Activated naive CD4-positive, alpha-beta T cell treated with anti-CD3 and anti-CD28 coated beads, Interleukin-2, amount 10 ng/mL, durations not matched to agents 7 days and 5 days (primary cell): ENCODE data around the gene FAM32A.

Source experiments
- CTCF ChIA-PET: fragments of 350-600 bp; sonication (Branson Sonifier 250); formaldehyde crosslinking; loops from one replicate; lab custom pipeline; 2021; ENCODE audit warnings: antibody characterized with exemption; lab: Charles Lee
- DNase-seq: peaks from one replicate; pipeline ENCODE4 v3.0.0-alpha.2; 2020
- H3K27ac Mint-ChIP-seq: one replicate; pipeline ENCODE4 v1.8.0; 2021; ENCODE audit warnings: mild to moderate bottlenecking, moderate library complexity, mixed read lengths
- H3K27me3 Mint-ChIP-seq: one replicate; pipeline ENCODE4 v1.8.0; 2021; ENCODE audit warnings: mild to moderate bottlenecking, mixed read lengths
- H3K36me3 Mint-ChIP-seq: one replicate; pipeline ENCODE4 v1.8.0; 2021; ENCODE audit warnings: mixed read lengths
- H3K4me1 Mint-ChIP-seq: one replicate; pipeline ENCODE4 v1.8.0; 2021; ENCODE audit warnings: mixed read lengths
- H3K4me3 Mint-ChIP-seq: one replicate; pipeline ENCODE4 v1.8.0; 2021; ENCODE audit warnings: mild to moderate bottlenecking, moderate library complexity, mixed read lengths
- H3K9me3 Mint-ChIP-seq: one replicate; pipeline ENCODE4 v1.8.0; 2021; ENCODE audit warnings: mixed read lengths

Gene FAM32A

GRCh38 chr19:16200038-16201010, 15.1 kb downstream of the FAM32A start:
- peaks cover 51% of the 10 kb centered on the region for H3K4me1 Mint-ChIP-seq
- H3K9me3 Mint-ChIP-seq: no peaks in the 10 kb centered on the region
- peaks cover 46% of the 10 kb centered on the region for H3K36me3 Mint-ChIP-seq
- no peaks in the 10 kb centered on the region for H3K27me3 Mint-ChIP-seq
- CTCF ChIA-PET: interaction anchor here (1.0 to 1.9 kb wide), 3 partner anchors 46 to 217 kb away, joined by 3 to 5 read pairs (median 3); no protein-coding TSS in a partner anchor
- peak overlapping the region; percentile 60 for H3K27ac Mint-ChIP-seq
- H3K4me3 Mint-ChIP-seq: peak overlapping the region; percentile 46
- no peak for DNase-seq

- Mint-ChIP-seq H3K27ac (peak overlapping the region; percentile 60), H3K4me1 (peaks cover 51% of the 10 kb centered on the region), H3K4me3 (no peak overlapping the region), H3K9me3 (no peaks in the 10 kb centered on the region), H3K27me3 (no peaks in the 10 kb centered on the region), H3K36me3 (peaks cover 46% of the 10 kb centered on the region)
- CTCF ChIA-PET: no interaction called here
- no peak for DNase-seq
Observed at GRCh38 chr19:16201011-16201391, 15.8 kb downstream of the FAM32A start.

- CTCF ChIA-PET: no interaction called here
- no peak for DNase-seq
- Mint-ChIP-seq H3K27me3 (no peaks in the 10 kb centered on the region), H3K27ac (peak overlapping the region; percentile 71), H3K9me3 (no peaks in the 10 kb centered on the region), H3K36me3 (peaks cover 50% of the 10 kb centered on the region), H3K4me3 (no peak overlapping the region), H3K4me1 (peaks cover 46% of the 10 kb centered on the region)
Observed at GRCh38 chr19:16202320-16203255, 17.4 kb downstream of the FAM32A start.

DNA sequence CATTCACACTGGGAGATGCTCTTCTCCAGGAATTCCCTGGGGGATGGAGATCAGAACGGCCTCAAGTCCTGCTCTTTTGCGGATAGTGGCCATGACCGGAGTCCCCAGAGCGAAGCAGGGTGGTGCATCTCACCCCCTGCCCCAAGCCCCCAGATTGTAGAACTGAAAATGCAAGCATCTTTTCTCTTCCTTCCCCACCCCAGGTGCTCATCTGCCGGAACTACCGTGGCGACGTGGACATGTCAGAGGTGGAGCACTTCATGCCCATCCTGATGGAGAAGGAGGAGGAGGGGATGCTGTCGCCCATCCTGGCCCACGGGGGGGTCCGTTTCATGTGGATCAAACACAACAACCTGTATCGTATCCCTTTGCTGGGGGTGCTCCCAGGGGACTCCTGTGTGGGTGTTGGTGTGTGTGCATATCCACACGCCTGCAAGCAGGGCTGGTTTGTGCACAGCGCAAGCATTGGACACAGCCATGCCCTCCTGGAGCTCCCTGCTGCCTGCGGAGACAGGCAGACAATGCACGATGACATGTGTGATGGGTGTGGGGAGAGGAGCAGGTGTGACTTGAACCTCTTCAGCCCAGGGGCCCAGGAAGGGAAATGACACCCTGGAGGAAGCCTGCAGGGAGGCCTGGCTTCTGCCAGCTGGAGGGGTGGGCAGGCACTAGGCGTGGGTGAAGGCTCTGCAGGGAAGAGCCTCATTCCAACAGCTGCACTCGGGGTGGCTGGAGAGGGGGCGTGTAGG, 18.2 kb downstream of the FAM32A start:
- no peaks in the 10 kb centered on the region for H3K9me3 Mint-ChIP-seq
- peaks cover 47% of the 10 kb centered on the region for H3K4me1 Mint-ChIP-seq
- no peaks in the 10 kb centered on the region for H3K27me3 Mint-ChIP-seq
- H3K27ac Mint-ChIP-seq: peak overlapping the region; percentile 8
- peaks cover 56% of the 10 kb centered on the region for H3K36me3 Mint-ChIP-seq
- CTCF ChIA-PET: no interaction called here
- no peak overlapping the region for H3K4me3 Mint-ChIP-seq
- no peak for DNase-seq

DNA sequence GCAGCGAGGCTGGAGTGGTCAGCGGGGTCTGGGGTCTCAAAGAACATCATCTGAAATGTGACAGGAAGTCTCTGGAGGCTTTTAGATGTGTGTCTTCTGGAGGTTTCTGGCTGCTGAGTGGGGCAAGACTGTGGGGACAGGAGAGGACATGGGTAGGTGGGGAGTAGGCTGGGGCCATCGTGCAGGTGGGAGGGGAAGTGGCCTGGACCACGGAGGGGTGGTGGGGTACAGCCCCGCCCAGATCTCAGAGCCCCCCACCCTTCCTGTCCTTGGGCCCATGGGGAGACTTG, 18.7 kb downstream of the FAM32A start:
- peaks cover 42% of the 10 kb centered on the region for H3K4me1 Mint-ChIP-seq
- no peak for DNase-seq
- no peaks in the 10 kb centered on the region for H3K9me3 Mint-ChIP-seq
- H3K27me3 Mint-ChIP-seq: no peaks in the 10 kb centered on the region
- CTCF ChIA-PET: no interaction called here
- peak overlapping the region; percentile 8 for H3K27ac Mint-ChIP-seq
- no peak overlapping the region for H3K4me3 Mint-ChIP-seq
- H3K36me3 Mint-ChIP-seq: peaks cover 59% of the 10 kb centered on the region

DNA sequence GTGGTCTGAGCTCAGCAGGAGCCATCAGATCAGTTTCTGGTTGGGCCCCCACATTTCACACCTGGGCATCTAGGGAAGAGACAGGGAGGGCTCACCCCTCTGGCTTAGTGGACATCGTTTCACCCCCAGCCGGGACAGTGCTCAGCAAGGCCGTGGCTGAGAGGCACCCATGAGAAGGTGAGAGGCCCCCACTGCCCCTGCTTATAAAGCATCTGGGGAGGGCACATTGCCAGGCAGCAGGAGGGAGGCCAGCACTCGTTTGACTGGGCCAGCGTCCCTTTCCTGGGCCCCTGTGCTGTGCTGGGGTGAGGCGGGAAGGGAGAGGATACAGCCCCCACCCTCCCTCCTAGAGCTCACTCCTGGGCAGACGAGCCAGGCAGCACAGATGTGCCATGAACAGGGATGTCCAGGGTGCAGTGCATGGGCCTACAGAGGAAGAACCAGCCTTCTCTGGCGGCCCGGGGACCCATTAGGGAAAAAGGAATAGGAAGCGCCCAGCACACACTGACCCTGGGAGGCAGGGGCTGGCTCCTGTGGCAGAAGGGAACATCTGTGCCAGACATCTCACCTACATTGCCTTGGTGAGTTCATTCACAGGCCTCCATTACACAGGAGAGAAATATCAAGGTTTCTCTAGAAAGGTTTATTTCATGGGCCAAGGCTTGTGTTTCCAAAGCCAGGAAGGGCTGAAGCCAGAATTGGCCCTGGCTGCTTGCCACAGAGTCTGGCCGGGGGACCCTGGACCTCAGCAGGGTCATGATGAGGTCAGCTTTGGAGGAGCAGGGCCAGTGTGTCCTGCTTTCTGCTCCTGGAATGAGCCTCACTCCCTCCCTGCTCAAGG, 20.2 kb downstream of the FAM32A start:
- CTCF ChIA-PET: interaction anchor here (2.6 kb wide), 1 partner anchor 164 kb away, joined by 7 read pairs; no protein-coding TSS in a partner anchor
- Mint-ChIP-seq H3K9me3 (no peaks in the 10 kb centered on the region), H3K36me3 (peaks cover 69% of the 10 kb centered on the region), H3K27me3 (no peaks in the 10 kb centered on the region), H3K4me1 (peaks cover 31% of the 10 kb centered on the region), H3K27ac (no peak overlapping the region), H3K4me3 (no peak overlapping the region)
- DNase-seq: no peak

DNA sequence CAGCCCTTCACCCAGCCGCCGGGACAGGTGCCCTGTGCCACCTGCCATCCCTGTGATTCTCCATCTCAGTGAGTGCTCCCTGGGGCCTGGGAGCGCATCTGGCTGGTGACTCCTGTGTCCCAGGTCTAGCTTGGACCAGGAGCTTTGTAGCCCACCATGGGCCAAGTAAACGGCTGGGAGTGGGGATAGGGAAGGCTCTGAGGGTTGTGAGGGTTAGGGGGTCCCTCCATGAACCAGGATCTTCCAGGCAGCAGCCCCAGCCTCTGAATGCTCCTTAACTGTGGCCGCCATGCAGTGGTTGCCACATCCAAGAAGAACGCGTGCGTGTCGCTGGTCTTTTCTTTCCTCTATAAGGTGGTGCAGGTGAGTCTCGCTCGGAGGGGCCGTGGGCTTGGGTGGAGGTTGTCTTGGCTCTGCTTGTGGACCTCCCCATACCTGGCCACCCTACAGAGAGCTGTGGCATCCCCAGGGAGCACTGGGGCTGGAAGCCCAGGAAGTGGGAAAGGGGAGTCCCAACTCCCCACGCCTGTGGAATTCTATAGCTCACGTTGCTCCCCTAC, 20.9 kb downstream of the FAM32A start:
- DNase-seq: no peak
- Mint-ChIP-seq H3K27me3 (no peaks in the 10 kb centered on the region), H3K36me3 (peaks cover 71% of the 10 kb centered on the region), H3K9me3 (no peaks in the 10 kb centered on the region), H3K27ac (no peak overlapping the region), H3K4me1 (peaks cover 25% of the 10 kb centered on the region), H3K4me3 (no peak overlapping the region)
- CTCF ChIA-PET: interaction anchor here (2.6 kb wide), 1 partner anchor 165 kb away, joined by 7 read pairs; no protein-coding TSS in a partner anchor

GRCh38 chr19:16206637-16207036, 21.4 kb downstream of the FAM32A start:
- H3K4me1 Mint-ChIP-seq: peaks cover 23% of the 10 kb centered on the region
- no peaks in the 10 kb centered on the region for H3K27me3 Mint-ChIP-seq
- H3K9me3 Mint-ChIP-seq: no peaks in the 10 kb centered on the region
- H3K27ac Mint-ChIP-seq: peak overlapping the region; percentile 34
- no peak overlapping the region for H3K4me3 Mint-ChIP-seq
- CTCF ChIA-PET: interaction anchor here (2.6 kb wide), 1 partner anchor 165 kb away, joined by 7 read pairs; no protein-coding TSS in a partner anchor
- no peak for DNase-seq
- peaks cover 73% of the 10 kb centered on the region for H3K36me3 Mint-ChIP-seq

GRCh38 chr19:16207063-16207462, 21.9 kb downstream of the FAM32A start:
- Mint-ChIP-seq H3K4me3 (no peak overlapping the region), H3K27me3 (no peaks in the 10 kb centered on the region), H3K4me1 (peaks cover 26% of the 10 kb centered on the region), H3K27ac (no peak overlapping the region), H3K9me3 (no peaks in the 10 kb centered on the region), H3K36me3 (peaks cover 75% of the 10 kb centered on the region)
- CTCF ChIA-PET: interaction anchor here (2.6 kb wide), 1 partner anchor 166 kb away, joined by 7 read pairs; no protein-coding TSS in a partner anchor
- no peak for DNase-seq

- H3K9me3 Mint-ChIP-seq: no peaks in the 10 kb centered on the region
- H3K36me3 Mint-ChIP-seq: peaks cover 76% of the 10 kb centered on the region
- DNase-seq: no peak
- no peak overlapping the region for H3K27ac Mint-ChIP-seq
- no peaks in the 10 kb centered on the region for H3K27me3 Mint-ChIP-seq
- CTCF ChIA-PET: interaction anchor here (2.6 kb wide), 1 partner anchor 166 kb away, joined by 7 read pairs; no protein-coding TSS in a partner anchor
- H3K4me1 Mint-ChIP-seq: peaks cover 27% of the 10 kb centered on the region
- no peak overlapping the region for H3K4me3 Mint-ChIP-seq
Observed at GRCh38 chr19:16207490-16208025, 22.3 kb downstream of the FAM32A start.

GRCh38 chr19:16208064-16208759, 23.0 kb downstream of the FAM32A start:
- peak overlapping the region; percentile 85 for H3K27ac Mint-ChIP-seq
- H3K4me1 Mint-ChIP-seq: peaks cover 30% of the 10 kb centered on the region
- no peaks in the 10 kb centered on the region for H3K9me3 Mint-ChIP-seq
- no peaks in the 10 kb centered on the region for H3K27me3 Mint-ChIP-seq
- CTCF ChIA-PET: no interaction called here
- H3K4me3 Mint-ChIP-seq: no peak overlapping the region
- H3K36me3 Mint-ChIP-seq: peaks cover 76% of the 10 kb centered on the region
- no peak for DNase-seq
